Vagina (tissue), 2 donors: Measurements from ENCODE around the gene CIDEA.

Experiments used
- CTCF ChIP-seq, 3 experiments: fragments of 450-650 bp in 2 of 3; fragments of 200-600 bp in 1 of 3; sonication (generic) in 1 of 3; IDR thresholded peaks; one replicate each; pipeline ENCODE4 v1.5.1; 2017 to 2019; ENCODE audit warnings: antibody characterized with exemption in 3 of 3, mild to moderate bottlenecking in 2 of 3, moderate library complexity in 2 of 3
- POLR2A ChIP-seq, 2 donors: fragments of 450-650 bp; IDR thresholded peaks; one replicate each; pipeline ENCODE4 v1.6.1; 2017; ENCODE audit warnings: antibody characterized with exemption in 2 of 2, mild to moderate bottlenecking in 2 of 2, moderate library complexity in 2 of 2
- POLR2AphosphoS5 ChIP-seq, 2 donors: sonication (generic); formaldehyde crosslinking; IDR thresholded peaks; one replicate each; pipeline ENCODE4 v1.9.0; 2017; ENCODE audit warnings: antibody characterized with exemption in 2 of 2, mild to moderate bottlenecking in 2 of 2, low read depth in 1 of 2; ENCODE audit not compliant: insufficient read depth in 1 of 2

- no peak for TF ChIP-seq POLR2A (IDR thresholded peaks at IDR 0.05)
- no peak for TF ChIP-seq CTCF (IDR thresholded peaks at IDR 0.05)
- TF ChIP-seq POLR2AphosphoS5 (IDR thresholded peaks at IDR 0.05; ENCODE audit: insufficient read depth in 1 of 2, low read depth in 1 of 2), result no peak
These were observed 10.7 kb downstream of the CIDEA start for GRCh38 chr18:12264864-12265263.
